Hematopoietic multipotent progenitor cell treated with erythropoietin and hydrocortisone succinate and interleukin-3 and kit ligand, for 17 days (in vitro differentiated cells): ENCODE data around the gene FMN2.
A peak's percentile ranks its signal among the peaks of the same experiment; 100 is the strongest.
"Not testable (repeated sequence)": the region's sequence is repeated elsewhere in the genome, so short reads cannot be mapped to it uniquely, and the experiment has no call there.

Source experiments
- DNase-seq: peaks from one replicate; pipeline ENCODE4 v3.0.0-alpha.2; 2015; ENCODE audit warnings: low spot score

The FMN2 gene

DNA sequence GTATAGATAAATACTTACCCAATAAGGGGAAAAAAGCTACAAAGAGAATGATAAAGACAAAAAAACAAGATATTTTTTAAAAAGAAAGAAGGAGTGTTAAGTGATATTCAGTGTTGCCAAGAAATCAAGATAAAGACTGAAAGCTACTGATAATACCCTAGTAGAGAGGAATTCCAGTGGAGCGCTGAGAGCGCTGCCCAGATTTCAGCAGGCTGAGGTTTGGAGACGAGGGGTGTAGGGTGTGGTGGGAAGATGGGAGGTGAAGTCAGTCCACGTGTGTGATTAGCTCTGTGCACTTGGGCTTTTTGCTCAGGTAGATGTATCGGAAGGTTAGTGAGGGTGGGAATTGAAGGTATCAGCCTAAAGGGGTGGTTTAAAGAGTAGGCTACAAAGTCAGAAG is 47.8 kb downstream of the FMN2 start:
- DNase-seq = no peak

GRCh38 chr1:240145120-240145519 is 53.4 kb downstream of the FMN2 start:
- DNase-seq = no peak

DNA sequence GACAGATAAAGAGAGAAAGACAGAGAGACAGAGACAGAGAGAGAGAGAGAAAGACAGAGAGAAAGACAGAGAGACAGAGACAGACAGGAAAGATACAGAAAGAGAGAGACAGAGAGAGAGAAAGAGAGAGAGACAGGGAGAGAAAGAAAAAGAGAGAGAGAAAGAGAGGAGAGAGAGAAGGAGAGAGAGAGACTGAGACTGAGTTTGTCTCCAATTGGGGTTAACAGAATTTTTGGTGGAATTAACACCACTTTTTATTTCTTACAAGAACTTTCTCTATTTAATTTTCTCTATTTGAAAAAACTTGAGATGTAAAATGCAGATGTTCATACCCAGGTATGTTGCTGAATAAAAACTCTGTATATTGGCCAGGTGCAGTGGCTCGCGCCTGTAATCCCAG is 56.6 kb downstream of the FMN2 start:
- no peak for DNase-seq

- DNase-seq = no peak
Measured at GRCh38 chr1:240149484-240150094, 57.9 kb downstream of the FMN2 start.

DNA sequence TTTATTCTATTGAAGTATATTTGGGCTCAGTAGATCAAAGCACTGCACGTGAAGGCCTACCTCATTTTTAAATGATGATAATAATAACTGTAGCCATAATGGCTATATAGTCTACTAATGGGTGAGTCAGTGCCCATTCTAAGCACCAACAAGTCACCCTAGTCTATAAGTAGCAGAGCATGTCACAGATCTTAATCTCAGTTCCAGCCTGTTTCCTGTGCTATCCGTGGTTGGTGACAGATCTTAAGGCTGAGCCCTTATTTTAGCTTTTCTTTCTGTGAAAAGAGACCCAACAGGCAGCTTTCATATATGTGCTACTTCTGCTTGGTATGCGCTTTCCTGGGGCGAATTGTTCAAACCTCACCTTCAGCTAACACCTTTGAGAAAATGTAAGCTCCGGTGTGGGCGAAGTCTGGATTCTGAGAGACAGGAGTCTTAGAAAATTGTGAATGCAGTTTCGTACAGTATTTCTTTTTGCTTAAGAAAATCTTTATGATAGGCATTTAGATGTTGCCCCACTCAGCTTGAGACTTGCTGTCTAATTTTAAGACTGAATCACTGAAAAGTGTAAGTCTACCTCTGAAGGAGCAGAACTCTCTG is 59.6 kb downstream of the FMN2 start:
- DNase-seq = no peak

DNA sequence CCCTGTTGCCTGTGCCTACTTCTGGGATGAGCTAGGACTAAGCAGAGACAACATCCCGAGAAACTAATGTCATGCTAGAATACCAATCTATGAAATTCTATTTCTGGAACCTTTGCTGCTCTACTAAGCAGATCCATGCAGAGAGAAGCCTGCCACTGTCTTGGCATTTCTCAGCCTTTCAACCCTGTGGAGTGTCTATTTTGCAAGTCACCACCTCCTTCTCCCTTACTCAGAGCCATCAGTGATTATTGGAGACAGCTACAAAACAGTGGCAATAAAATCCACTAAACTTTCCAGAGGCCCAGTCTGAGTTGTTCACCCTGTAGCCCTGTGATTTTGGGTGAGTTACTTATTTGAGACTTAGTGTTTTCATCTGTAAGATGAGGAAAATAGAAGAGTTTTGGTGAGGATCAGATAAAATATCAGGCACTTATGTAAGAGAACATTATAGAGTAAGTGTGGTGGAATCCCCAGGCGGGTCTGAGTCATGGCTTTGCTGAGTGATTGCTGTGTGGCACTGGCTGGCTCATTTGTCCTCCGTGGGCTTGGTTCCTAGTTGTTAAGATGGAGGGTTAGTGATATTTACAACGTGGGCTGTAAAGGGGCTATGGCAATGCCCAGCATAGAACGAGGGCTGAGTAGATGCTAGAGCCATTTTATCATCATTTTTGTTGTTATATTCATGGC is 61.1 kb downstream of the FMN2 start:
- no peak for DNase-seq

DNA sequence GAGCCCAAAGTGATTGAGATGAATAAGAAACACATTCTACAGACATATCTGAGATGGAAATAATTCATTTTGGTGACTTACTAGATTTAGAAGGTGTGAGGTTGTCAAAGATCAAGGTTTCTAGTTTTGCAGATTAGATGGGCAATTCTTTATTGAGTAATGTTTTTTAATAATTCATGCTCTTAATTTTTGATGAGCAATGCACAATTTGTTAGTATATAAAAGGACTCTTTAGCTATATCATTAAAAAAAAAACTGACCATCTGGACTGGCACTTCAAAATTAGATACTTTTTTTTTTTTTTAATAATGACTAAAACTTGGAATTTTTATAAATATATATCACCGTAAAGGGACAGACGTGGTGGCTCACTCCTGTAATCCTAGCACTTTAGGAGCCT is 63.9 kb downstream of the FMN2 start:
- no peak for DNase-seq

DNA sequence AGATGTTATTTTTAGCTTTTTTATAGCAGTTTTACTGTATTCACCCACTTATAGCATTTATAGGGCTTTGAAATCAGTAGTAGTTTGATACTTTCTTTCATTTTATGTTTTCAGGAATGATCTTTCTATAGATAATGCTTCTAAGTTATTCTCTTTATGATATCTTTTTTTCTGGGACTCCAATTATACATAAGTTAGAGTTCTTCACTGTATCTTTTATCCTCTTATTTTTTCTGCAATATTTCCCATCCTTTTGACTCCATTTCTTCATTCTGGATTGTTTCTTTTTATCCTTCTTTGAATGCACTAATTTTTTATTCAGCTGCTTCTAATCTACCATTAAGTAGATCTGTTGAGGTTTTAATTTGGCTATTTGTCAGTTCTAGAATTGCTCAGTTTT is 73.1 kb downstream of the FMN2 start:
- no peak for DNase-seq

DNA sequence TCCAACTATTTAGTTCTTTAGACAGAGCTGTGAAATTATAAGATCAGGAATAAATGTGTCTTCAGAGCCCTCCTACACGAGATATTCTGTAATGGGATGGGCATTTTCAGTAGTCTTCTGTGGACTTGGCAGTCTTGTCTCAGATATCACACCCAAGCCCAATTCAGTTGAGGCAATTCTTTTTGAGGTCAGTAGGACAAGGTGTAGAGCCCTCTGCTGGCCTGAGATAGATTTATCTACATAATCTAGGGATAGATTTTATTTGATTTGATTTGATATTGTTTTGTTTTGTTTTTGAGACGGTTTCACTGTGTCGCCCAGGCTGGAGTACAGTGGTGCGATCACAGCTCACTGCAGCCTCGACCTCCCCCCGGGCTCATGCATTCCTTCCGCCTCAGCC is 77.5 kb downstream of the FMN2 start:
- DNase-seq = no peak

GRCh38 chr1:240170266-240170665 is 78.6 kb downstream of the FMN2 start:
- DNase-seq = no peak

DNA sequence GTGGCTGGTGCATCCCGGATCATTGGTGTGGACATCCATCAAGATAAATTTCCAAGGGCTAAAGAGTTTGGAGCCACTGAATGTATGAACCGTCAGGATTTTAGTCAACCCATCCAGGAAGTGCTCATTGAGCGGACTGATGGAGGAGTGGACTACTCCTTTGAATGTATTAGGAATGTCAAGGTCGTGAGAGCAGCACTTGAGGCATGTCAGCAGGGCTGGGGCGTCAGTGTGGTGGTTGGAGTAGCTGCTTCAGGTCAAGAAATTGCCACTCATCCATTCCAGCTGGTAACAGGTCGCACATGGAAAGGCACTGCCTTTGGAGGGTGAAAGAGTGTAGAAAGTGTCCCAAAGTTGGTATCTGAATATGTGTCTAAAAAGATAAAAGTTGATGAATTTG is 79.1 kb downstream of the FMN2 start:
- DNase-seq = no peak

DNA sequence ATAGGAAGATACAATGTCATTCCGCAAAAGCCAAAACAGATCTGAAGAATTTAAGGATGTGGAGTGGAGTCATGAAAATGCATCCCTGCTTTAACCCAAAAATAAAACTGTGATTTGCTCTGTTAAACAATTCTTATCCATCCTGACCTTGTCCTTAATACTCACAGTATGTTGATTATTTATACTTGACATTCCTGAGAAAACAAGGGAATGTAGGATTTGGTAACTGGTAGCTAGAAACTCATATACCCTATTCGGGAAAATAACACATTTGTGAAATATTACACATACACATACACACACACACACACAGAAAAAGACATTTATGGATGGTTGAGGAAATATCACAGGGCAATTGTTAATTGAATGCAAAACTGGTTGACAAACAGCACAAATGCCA is 80.2 kb downstream of the FMN2 start:
- no peak for DNase-seq

DNA sequence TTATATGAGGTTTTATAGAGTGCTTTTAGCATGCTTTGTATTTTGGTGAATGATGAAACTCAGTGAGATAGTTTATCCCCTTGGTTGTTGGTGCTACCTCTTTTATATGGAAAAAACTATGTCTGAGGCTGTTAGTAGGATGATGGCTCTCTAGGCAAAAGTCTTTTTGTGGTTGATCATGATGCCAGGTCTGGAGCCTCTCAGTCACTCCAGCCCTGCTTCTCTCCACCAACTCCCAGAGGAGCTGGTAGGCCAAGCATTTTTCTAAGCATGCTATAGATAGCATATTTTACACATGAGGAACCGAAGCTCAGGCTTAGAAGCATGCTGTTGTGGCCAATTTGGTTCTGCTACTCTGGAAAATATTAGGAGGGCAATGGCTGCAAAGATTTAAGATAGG is 82.2 kb downstream of the FMN2 start:
- no peak for DNase-seq

GRCh38 chr1:240174734-240175133 is 83.1 kb downstream of the FMN2 start:
- DNase-seq = no peak

DNA sequence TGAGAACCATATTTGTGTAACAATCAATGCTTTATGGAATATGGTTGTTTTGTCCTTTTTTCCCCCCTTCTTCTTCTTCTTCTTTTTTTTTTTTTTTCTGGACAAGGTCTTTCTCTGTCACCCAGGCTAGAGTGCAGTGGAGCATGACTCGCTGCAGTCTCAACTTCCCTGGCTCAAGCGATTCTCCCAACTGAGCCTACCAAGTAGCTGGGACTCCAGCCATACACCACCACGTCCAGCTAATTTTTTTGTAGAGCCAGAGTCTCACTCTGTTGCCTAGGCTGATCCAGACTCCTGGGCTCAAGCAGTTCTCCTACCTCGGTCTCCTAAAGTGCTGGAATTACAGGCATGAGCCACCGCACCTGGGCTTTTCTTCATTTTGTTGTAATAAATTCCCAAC is 86.7 kb downstream of the FMN2 start:
- no peak for DNase-seq

DNA sequence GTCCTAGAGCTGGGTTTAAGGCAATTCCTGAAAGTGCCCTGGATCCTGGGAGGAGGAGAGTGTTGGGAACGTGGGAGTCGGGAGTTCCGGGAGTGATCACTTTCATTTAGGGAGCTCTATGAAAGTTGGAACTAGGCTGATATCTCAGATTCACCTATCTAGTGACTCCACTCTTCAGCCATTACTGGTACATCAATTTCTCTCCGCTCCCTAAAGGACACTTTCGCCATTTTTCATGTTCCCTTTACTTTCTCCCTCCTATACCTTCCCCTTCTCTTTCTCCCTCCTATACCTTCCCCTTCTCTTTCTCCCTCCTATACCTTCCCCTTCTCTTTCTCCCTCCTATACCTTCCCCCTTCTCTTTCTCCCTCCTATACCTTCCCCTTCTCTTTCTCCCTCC is 93.0 kb downstream of the FMN2 start:
- not testable (repeated sequence) for DNase-seq

GRCh38 chr1:240188139-240188538 is 96.5 kb downstream of the FMN2 start:
- no peak for DNase-seq

DNA sequence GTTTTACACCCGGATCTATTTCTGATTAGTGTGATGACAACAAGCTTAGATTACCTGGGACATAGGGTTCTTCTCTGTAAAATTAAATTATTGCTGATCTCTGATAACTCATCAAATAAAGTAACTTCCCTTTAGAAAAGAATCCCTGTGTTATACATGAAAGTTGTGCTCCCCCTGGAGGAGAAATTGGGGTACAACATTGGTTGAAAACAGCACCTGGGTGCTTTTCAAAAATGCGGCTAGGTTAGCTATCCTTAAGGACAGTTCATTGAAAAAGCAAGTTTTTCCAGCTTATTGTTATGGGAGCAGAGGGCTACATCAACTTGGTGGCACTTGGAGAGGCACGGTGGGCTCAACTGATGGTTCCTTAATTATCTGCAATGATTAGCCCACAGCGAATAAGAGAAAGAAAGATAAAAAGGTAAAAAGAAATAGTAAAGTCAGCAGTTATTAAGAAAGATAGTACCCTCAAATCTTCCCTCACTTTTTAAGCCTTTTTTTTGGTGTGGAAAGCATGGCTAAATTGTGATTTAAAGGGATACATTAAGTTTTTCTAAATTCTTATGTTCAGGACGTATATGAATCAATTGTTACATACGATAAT is 97.8 kb downstream of the FMN2 start:
- peak; percentile 12 for DNase-seq

- DNase-seq = no peak
Measured at GRCh38 chr1:240190881-240191401, 99.3 kb downstream of the FMN2 start.

DNA sequence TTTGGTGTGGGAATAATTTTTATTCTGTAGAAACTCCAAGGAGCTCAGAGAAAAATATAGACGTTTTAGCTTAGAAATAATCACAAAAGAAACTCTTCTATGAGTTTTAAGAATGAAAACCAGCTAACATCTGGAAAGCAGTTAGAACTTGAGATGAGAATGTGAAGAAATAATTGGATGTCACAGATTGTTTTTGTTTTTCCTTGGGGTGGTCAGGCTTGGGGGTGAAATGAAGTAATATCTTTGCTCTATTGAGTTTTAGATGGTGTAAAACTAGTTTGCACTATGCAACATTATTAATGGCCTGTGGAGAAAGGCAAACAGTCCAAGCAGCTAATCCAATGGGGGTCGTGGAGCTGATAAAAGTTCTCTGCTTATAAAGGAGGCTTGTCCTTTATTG is 101.2 kb downstream of the FMN2 start:
- no peak for DNase-seq

DNA sequence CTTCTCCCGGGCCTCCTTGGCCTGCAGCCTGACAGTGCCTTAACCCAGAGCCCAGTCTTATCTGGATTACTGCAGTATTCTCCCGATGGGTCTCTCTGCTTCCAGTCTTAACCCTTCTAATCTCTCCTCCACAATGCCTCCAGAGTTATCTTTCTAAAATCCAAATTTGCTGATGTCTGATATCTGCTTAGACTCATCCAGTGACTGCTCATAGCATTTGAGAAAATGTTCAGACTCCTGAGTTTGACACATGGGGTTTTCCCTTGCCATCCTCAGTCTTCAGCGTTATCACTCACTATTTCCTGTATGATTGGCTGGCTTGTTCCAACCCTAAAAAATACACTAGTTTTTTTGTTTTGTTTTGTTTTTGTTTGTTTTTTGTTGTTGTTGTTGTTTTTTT is 102.0 kb downstream of the FMN2 start:
- no peak for DNase-seq

DNA sequence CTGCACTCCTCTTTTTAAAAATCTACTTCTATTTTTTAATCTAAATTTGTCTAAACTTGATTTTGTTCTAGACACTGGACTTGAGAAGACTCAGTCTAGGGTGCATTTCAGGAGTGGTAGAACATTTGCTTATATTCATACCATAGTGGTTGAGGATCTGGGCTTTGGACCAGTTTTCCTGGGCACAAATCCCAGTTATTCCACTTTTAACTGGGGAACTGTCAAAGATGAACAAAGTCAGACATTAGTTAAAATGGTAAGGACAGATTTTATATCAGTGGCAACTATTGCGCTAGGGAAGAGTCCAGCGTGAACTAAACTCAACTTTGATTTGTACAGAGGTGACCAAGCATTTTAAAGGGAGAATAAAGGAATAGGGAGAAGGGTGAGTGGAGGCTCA is 102.4 kb downstream of the FMN2 start:
- no peak for DNase-seq

DNA sequence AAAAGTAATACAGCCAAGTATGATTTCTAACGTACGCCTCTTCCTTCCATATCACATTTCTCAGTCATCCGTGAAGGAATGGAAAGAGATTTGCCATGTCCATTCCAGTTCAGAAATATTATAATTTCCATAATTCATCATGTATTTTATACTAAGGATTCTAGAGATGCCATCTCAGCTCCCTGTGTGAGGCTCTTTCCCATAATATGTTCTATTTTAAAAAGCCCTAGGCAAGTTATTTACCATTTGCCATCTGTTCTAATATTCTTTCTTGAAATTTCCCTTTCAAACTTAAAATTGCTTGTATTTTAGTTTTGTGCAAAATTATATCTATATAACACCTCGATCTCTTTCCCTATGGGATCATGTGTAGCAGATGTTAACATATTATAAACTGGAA is 106.7 kb downstream of the FMN2 start:
- no peak for DNase-seq
